Esophagus squamous epithelium (tissue), 5 donors: ENCODE measurements around the gene GPR146. TPM values are rescaled to one million over a fixed set of nuclear protein-coding genes. Genes with fewer than 3 reads are reported as not detected.
A peak's percentile ranks its signal among the peaks of the same experiment; 100 is the strongest.

Experiments
- DNase-seq: peaks from one replicate; lab custom pipeline; 2025; lab: John Stamatoyannopoulos, UW
- H3K27ac ChIP-seq, 4 donors: fragments of 200-600 bp; sonication (generic); one replicate each; pipeline ENCODE4 v1.5.1; 2016 to 2019; ENCODE audit warnings: mild to moderate bottlenecking in 1 of 4
- H3K27me3 ChIP-seq, 4 donors: fragments of 200-600 bp; sonication (generic); 1 replicate in 3 of 4; 2 replicates in 1 of 4; pipeline versions ENCODE4 v1.5.1 to v1.6.0; 2017 to 2021; ENCODE audit warnings: antibody characterized with exemption in 1 of 4
- H3K36me3 ChIP-seq, 3 donors: fragments of 200-600 bp; sonication (generic); one replicate each; pipeline ENCODE4 v1.5.1; 2016 to 2019
- H3K4me1 ChIP-seq, 3 donors: fragments of 200-600 bp; sonication (generic); one replicate each; pipeline ENCODE4 v1.5.1; 2017 to 2019
- H3K4me3 ChIP-seq, 4 donors: fragments of 200-600 bp; sonication (generic); 1 replicate in 3 of 4; 2 replicates in 1 of 4; pipeline ENCODE4 v1.5.1; 2016 to 2019; ENCODE audit warnings: mild to moderate bottlenecking in 2 of 4, moderate library complexity in 1 of 4
- H3K9me3 ChIP-seq, 3 donors: fragments of 200-600 bp; sonication (generic); one replicate each; pipeline ENCODE4 v1.5.1; 2016 to 2019
- POLR2A ChIP-seq, 4 donors: fragments of 450-650 bp; IDR thresholded peaks; one replicate each; pipeline ENCODE4 v1.6.1; 2017; ENCODE audit warnings: antibody characterized with exemption in 4 of 4, mild to moderate bottlenecking in 4 of 4, moderate library complexity in 3 of 4
- WGBS, 2 donors: methylation state at CpG; one replicate each; pipeline ENCODE4 v1.1.5; 2018; 5-methylcytosine and 5-hydroxymethylcytosine counted together
- intact Hi-C: fragments of 100-400 bp; cut with DNase I; formaldehyde crosslinking; loops from one replicate; pipeline ENCODE4 v1.15.0; 2022
- total RNA-seq, 4 donors: library from RNA; depleted of rRNA; stranded (reverse); fragments of >200 nt; gene quantifications; one replicate each; pipeline ENCODE4 v1.1.0, GENCODE V29; 2016
- TF ChIP-seq, protein P1 (sequence below), 6 experiments: fragments of 450-650 bp in 4 of 6; fragments of 200-600 bp in 2 of 6; sonication (generic) in 2 of 6; IDR thresholded peaks; one replicate each; pipeline ENCODE4 v1.5.1; 2016 to 2019; ENCODE audit warnings: antibody characterized with exemption in 6 of 6, mild to moderate bottlenecking in 4 of 6, moderate library complexity in 4 of 6
- donor health status: DM: yes; HTN: yes; CAD: no.

Gene GPR146
- total RNA-seq, 4 donors from 2014 or later = 1.1 to 12.8 (median 3.5) TPM

DNA sequence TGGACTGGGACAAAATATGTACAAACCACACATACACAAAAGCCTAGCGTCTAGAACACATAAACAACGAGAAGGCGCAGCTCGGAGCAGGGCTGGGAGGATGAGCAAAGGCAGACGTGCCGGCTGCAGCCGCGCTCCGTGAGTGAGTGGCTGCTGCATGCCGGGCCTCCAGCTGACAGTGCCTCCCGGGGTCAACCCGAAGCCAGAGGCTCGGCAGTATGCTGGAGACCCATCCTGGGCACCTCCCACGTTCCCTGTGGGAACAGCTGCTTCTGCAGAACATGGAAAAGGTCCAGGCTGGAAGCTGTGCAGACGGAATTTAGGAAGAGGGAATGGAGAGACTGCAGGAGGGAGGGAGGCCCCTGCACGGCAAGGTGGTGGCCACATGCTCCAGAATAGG is 3.6 kb upstream of the GPR146 start:
- intact Hi-C loops = no loop called here
- Histone ChIP-seq H3K4me3 (no peak overlapping the region), H3K36me3 (peaks cover 0 to 2% (median 0%) of the 10 kb centered on the region in 3 donors), H3K27me3 (no peaks in the 10 kb centered on the region), H3K9me3 (no peaks in the 10 kb centered on the region), H3K4me1 (peaks cover 22 to 54% (median 32%) of the 10 kb centered on the region in 3 donors), H3K27ac (peak overlapping the region in 1 of 4 donors; percentile 93)
- 64 to 76% methylated on average over 10 to 16 of the region's 16 CpGs for WGBS, 2 donors
- TF ChIP-seq, protein P1, sequence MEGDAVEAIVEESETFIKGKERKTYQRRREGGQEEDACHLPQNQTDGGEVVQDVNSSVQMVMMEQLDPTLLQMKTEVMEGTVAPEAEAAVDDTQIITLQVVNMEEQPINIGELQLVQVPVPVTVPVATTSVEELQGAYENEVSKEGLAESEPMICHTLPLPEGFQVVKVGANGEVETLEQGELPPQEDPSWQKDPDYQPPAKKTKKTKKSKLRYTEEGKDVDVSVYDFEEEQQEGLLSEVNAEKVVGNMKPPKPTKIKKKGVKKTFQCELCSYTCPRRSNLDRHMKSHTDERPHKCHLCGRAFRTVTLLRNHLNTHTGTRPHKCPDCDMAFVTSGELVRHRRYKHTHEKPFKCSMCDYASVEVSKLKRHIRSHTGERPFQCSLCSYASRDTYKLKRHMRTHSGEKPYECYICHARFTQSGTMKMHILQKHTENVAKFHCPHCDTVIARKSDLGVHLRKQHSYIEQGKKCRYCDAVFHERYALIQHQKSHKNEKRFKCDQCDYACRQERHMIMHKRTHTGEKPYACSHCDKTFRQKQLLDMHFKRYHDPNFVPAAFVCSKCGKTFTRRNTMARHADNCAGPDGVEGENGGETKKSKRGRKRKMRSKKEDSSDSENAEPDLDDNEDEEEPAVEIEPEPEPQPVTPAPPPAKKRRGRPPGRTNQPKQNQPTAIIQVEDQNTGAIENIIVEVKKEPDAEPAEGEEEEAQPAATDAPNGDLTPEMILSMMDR (IDR thresholded peaks at IDR 0.05) = no peak
- TF ChIP-seq POLR2A (IDR thresholded peaks at IDR 0.05) = no peak
- DNase-seq = no peak

DNA sequence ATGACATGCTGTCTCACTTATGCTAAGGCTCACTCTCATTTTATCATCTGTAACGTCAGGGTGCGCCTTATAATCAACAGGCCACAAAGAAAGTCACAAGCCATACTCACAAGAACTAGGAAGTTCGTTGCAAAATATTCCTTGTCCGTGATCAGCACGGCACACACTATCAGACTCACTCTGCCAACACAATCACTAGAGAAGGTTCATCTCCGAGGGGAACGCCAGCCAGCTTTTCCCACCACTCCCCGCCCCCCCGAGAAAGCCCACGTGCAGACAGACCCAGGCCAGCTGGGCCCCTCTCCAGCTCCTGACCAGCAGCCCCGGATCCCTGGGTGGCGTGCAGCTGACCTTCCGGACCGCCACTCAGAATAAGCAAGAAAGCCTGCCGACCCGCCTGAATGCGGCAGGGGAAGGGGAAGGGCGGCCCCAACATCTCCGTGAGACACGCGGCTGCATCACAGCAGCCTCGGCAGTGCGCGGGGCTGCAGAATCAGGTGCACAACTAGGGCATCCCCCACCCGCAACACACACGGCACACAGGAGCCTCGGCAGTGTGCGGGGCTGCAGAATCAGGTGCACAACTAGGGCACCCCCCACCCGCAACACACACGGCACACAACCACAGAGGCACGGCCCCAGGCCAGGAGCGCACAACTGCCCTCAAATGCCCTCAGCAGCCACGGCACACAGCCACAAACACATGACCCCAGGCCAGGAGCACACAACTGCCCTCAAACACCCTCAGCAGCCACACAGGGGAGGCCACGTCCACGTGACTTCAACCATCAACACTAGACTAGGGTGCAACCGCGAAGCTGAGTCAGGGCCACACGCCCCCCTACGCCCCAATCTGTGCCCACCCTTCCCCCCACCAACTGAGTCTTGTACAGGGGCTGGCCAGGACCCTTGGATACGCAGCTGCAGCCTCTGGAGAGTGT is 2.5 kb upstream of the GPR146 start:
- intact Hi-C loops = no loop called here
- TF ChIP-seq, protein P1 (IDR thresholded peaks at IDR 0.05) = no peak
- no peak for TF ChIP-seq POLR2A (IDR thresholded peaks at IDR 0.05)
- H3K27me3 ChIP-seq = no peaks in the 10 kb centered on the region
- DNase-seq = no peak
- no peaks in the 10 kb centered on the region for H3K9me3 ChIP-seq
- H3K27ac ChIP-seq = peak overlapping the region in 2 of 4 donors; percentile 19 to 93
- peaks cover 22 to 65% (median 42%) of the 10 kb centered on the region in 3 donors for H3K4me1 ChIP-seq
- WGBS, 2 donors = 73 to 80% methylated on average over 3 to 18 of the region's 40 CpGs
- no peaks in the 10 kb centered on the region for H3K36me3 ChIP-seq
- no peak overlapping the region for H3K4me3 ChIP-seq

- Histone ChIP-seq H3K27ac (peak overlapping the region in 3 of 4 donors; percentile 19 to 93 (median 77)), H3K9me3 (no peaks in the 10 kb centered on the region), H3K36me3 (no peaks in the 10 kb centered on the region), H3K27me3 (no peaks in the 10 kb centered on the region), H3K4me3 (no peak overlapping the region), H3K4me1 (peaks cover 22 to 71% (median 47%) of the 10 kb centered on the region in 3 donors)
- intact Hi-C loops = no loop called here
- no peak for TF ChIP-seq POLR2A (IDR thresholded peaks at IDR 0.05)
- TF ChIP-seq, protein P1 (IDR thresholded peaks at IDR 0.05) = no peak
- DNase-seq = no peak
- WGBS, 2 donors = 42 to 68% methylated on average over 3 to 5 of the region's 7 CpGs
Observed at GRCh38 chr7:1042492-1042833, 1.9 kb upstream of the GPR146 start.

DNA sequence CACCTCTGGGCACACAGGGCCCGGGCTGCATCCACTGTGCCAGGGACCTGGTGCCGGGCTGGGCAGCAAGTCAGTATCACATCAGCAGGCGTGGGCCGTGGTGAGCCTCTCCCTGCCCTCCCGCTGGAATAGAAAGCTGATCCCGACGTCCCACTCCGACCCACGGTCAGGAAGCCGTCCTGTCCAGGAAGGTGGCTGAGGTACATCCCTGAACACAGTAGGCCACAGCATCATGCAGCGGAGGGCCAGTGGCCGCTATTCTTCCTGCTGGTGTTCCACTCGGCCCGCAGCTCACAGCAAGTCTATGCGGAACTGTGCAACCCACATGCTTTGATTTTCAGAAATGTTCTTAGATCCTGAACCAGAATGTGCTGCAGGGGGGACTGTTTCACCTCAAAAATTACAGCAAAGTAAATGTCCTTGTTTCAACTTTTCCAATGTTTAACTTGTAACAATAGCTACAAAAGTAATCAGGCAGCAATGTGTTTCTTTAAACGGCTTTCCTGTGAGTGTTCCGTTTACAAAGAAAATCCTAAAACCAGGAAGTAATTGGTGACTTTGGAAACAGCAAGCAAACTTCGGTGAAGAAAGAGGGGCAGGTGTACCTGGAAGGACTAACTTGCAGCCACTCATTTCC is 676 bp upstream of the GPR146 start:
- 3 to 22% methylated on average over 3 to 13 of the region's 18 CpGs for WGBS, 2 donors
- H3K4me3 ChIP-seq = peak overlapping the region; percentile 50 to 90 (median 64)
- DNase-seq = no peak

More for the DNA sequence above, 676 bp upstream of the GPR146 start:
- TF ChIP-seq, protein P1 (IDR thresholded peaks at IDR 0.05) = no peak
- no peak for TF ChIP-seq POLR2A (IDR thresholded peaks at IDR 0.05)
- H3K9me3 ChIP-seq = no peaks in the 10 kb centered on the region
- peak overlapping the region; percentile 77 to 95 (median 87) for H3K27ac ChIP-seq
- no peaks in the 10 kb centered on the region for H3K36me3 ChIP-seq
- intact Hi-C loops = no loop called here
- no peaks in the 10 kb centered on the region for H3K27me3 ChIP-seq
- peaks cover 22 to 82% (median 47%) of the 10 kb centered on the region in 3 donors for H3K4me1 ChIP-seq
